BLaER1 (cell line): ENCODE measurements around the gene MYO9B.

Experiments
- H3K27ac ChIP-seq: shearing (Covaris generic); formaldehyde crosslinking; 2 replicates; pipeline ENCODE4 v1.8.1; 2022
- H3K27me3 ChIP-seq: shearing (Covaris generic); formaldehyde crosslinking; 2 replicates; pipeline ENCODE4 v1.8.1; 2022
- H3K36me3 ChIP-seq: shearing (Covaris generic); formaldehyde crosslinking; 2 replicates; pipeline ENCODE4 v1.8.1; 2022
- H3K4me1 ChIP-seq: shearing (Covaris generic); formaldehyde crosslinking; 2 replicates; pipeline ENCODE4 v1.8.1; 2022
- H3K4me2 ChIP-seq: shearing (Covaris generic); formaldehyde crosslinking; 2 replicates; pipeline ENCODE4 v1.8.1; 2022
- H3K4me3 ChIP-seq: shearing (Covaris generic); formaldehyde crosslinking; 2 replicates; pipeline ENCODE4 v1.8.1; 2022
- H3K9ac ChIP-seq: shearing (Covaris generic); formaldehyde crosslinking; 2 replicates; pipeline ENCODE4 v1.8.1; 2022
- H3K9me3 ChIP-seq: shearing (Covaris generic); formaldehyde crosslinking; 2 replicates; pipeline ENCODE4 v1.8.1; 2022
- H4K20me1 ChIP-seq: shearing (Covaris generic); formaldehyde crosslinking; 2 replicates; pipeline ENCODE4 v1.8.1; 2022
- Cebpa-rat ChIP-seq: shearing (Covaris generic); IDR thresholded peaks from 2 replicates; pipeline ENCODE4 v1.8.1; 2022

The MYO9B gene

DNA sequence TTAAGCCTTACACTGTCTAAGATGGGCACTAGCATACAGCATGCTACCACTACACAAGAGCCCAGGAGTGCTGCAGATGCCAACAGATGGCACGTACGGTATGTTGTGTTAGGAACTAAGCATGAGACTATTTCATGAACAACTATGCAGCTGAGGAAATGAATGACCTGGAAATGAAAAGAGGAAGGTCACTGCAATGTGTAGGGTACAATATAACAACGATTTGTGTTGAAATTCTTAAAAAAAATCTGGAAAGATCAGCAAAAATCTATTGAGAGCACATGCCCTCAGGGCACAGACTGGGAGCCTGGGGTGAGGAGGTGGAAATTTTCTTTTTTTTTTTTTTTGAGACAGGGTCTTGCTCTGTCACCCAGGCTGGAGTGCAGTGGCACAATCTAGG is 14.8 kb upstream of the MYO9B start:
- H3K9me3 ChIP-seq = no peaks in the 10 kb centered on the region
- peaks cover 91% of the 10 kb centered on the region for H3K36me3 ChIP-seq
- no peak for TF ChIP-seq Cebpa-rat
- no peak overlapping the region for H3K9ac ChIP-seq
- H3K27me3 ChIP-seq = no peaks in the 10 kb centered on the region
- no peak overlapping the region for H3K4me3 ChIP-seq
- peaks cover 13% of the 10 kb centered on the region for H3K4me1 ChIP-seq
- peaks cover 11% of the 10 kb centered on the region; the same call in 1 of the 2 replicates for H4K20me1 ChIP-seq
- H3K4me2 ChIP-seq = no peak overlapping the region
- no peak overlapping the region for H3K27ac ChIP-seq

DNA sequence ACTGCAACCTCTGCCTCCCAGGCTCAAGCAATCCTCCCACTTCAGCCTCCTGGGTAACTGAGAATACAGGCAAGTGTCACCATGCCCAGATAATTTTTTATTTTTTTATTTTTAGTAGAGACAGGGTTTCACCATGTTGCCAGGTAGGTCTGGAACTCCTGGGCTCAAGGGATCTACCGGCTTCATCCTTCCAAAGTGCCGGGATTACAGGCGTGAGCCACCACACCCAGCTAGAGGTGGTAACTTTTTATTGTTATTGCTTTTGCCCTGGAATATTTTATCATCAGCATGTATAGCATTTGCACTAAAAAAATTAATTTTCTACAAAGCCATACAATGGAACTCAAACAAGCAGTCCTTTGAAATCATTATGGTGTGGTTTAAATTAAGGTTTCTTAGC is 14.4 kb upstream of the MYO9B start:
- Histone ChIP-seq H3K27ac (no peak overlapping the region), H3K9ac (no peak overlapping the region), H4K20me1 (peaks cover 8% of the 10 kb centered on the region; the same call in 1 of the 2 replicates), H3K9me3 (no peaks in the 10 kb centered on the region), H3K4me3 (no peak overlapping the region), H3K36me3 (peaks cover 95% of the 10 kb centered on the region), H3K4me2 (no peak overlapping the region), H3K4me1 (peaks cover 9% of the 10 kb centered on the region), H3K27me3 (no peaks in the 10 kb centered on the region)
- no peak for TF ChIP-seq Cebpa-rat

DNA sequence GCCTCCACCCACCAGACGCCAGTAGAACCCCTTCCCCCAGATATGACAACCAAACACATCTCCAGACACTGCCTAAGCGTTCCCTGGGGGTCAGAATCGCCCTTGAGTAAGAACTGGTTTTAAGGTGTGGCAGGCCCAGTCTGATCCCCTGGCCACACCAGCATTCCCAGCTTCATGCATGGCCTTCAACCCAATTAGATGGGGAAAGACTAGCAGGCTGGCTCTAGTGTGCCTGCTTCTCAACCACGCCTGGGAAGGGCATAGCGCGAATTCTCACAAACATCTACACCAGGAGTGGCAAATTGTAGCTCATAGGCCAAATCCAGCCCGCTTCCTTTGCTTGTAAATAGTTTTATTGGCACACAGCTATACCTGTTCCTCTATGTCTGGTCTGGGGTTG is 13.9 kb upstream of the MYO9B start:
- peaks cover 8% of the 10 kb centered on the region; the same call in 1 of the 2 replicates for H4K20me1 ChIP-seq
- no peaks in the 10 kb centered on the region for H3K27me3 ChIP-seq
- H3K9me3 ChIP-seq = no peaks in the 10 kb centered on the region
- no peak overlapping the region for H3K4me2 ChIP-seq
- TF ChIP-seq Cebpa-rat = no peak
- no peak overlapping the region for H3K9ac ChIP-seq
- H3K4me1 ChIP-seq = peaks cover 8% of the 10 kb centered on the region
- peaks cover 98% of the 10 kb centered on the region for H3K36me3 ChIP-seq
- H3K27ac ChIP-seq = no peak overlapping the region
- H3K4me3 ChIP-seq = no peak overlapping the region

DNA sequence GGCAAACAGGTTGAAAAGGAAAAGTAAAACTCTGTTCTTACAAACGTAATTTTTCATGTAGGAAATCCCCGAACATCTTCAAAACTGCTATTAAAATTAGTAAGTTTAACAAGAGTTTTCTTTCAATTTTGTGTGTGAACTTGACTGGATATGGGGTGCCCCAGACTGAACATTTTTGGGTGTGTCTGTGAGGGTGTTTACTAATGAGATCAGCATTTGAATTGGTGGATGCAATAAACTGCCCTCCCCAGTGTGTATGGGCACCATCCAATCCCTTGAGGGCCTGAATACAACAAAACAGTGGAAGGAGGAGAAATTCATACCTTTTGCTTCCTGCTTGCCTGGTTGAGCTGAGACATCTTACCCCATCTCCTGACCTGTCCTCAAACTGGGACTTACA is 12.1 kb upstream of the MYO9B start:
- no peak for TF ChIP-seq Cebpa-rat
- Histone ChIP-seq H3K4me2 (no peak overlapping the region), H3K4me1 (peaks cover 21% of the 10 kb centered on the region), H3K27ac (no peak overlapping the region), H3K36me3 (peaks cover 87% of the 10 kb centered on the region), H3K27me3 (no peaks in the 10 kb centered on the region), H3K9me3 (no peaks in the 10 kb centered on the region), H3K4me3 (no peak overlapping the region), H3K9ac (no peak overlapping the region), H4K20me1 (peaks cover under 1% of the 10 kb centered on the region; the same call in 1 of the 2 replicates)

DNA sequence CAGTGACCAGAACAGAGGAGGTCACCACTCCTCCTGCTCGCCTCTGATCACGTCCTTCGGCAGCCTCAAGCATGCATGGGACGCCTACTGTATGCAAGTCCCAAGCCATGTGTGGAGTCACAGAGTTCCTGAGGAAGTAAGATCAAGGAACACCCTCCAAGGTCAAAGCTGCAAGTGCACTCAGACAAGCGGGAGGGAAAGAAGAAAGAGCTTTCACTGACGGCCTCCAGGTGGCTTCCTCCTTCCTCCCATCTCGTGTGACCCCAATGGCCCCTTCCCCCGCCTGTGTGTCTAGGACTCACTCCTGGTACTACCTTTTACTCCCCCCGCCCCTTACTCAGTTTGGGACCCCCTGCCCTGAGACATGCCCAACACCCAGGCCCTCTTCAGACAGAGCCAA is 6.4 kb upstream of the MYO9B start:
- Histone ChIP-seq H3K36me3 (peaks cover 77% of the 10 kb centered on the region), H3K9ac (0 out of 2 replicates have a peak overlapping the region, but pooled peaks have one; percentile 44), H3K27ac (peak overlapping the region; percentile 24; the same call in 1 of the 2 replicates), H3K9me3 (no peaks in the 10 kb centered on the region), H3K4me1 (peaks cover 61% of the 10 kb centered on the region), H4K20me1 (peaks cover 2% of the 10 kb centered on the region; the same call in 1 of the 2 replicates), H3K4me2 (peak overlapping the region; percentile 44), H3K4me3 (no peak overlapping the region), H3K27me3 (no peaks in the 10 kb centered on the region)
- no peak for TF ChIP-seq Cebpa-rat

DNA sequence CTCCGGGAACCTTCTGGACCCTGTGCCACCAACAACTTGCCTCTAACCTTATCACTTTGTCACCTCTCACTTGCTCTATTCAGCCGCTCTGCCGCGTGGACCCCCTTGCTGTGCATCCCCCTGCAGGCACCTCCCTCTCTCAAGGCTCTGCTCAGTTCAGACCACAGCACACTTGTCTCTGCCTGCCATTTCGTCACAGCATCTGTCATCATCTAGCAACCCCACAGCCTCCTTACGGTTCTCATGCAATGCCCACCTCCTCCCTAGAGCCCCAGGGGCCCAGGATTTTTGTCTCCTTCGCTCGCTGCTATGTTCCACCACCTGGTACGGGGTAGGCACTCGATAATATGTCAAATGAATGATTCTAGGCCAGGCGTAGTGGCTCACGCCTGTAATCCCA is 5.2 kb upstream of the MYO9B start:
- 0 out of 2 replicates have a peak overlapping the region, but pooled peaks have one; percentile 44 for H3K4me2 ChIP-seq
- H3K36me3 ChIP-seq = peaks cover 66% of the 10 kb centered on the region
- no peak overlapping the region for H3K4me3 ChIP-seq

DNA sequence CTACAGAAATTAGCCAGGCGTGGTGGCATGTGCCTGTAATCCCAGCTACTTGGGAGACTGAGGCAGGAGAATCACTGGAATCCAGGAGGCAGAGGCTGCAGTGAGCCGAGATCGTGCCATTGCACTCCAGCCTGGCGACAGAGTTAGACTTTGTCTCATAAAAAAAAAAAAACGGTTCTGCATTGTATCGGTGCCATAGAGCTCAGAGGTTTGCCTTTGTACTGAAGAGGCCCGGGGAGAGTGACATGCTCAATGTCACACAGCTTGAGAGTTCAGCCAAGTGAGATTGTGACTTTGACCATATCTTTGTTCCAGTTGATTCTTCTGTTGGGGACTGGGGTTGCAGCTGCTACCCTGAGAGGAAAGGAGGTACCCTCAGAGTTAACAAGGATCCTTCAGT is 4.7 kb upstream of the MYO9B start:
- Histone ChIP-seq H3K36me3 (peaks cover 61% of the 10 kb centered on the region), H3K27ac (no peak overlapping the region)

More for the DNA sequence above, 5.2 kb upstream of the MYO9B start:
- peaks cover 67% of the 10 kb centered on the region for H3K4me1 ChIP-seq
- TF ChIP-seq Cebpa-rat = no peak
- H3K27ac ChIP-seq = peak overlapping the region; percentile 24; the same call in 1 of the 2 replicates
- H3K27me3 ChIP-seq = no peaks in the 10 kb centered on the region
- peaks cover 9% of the 10 kb centered on the region; the same call in 1 of the 2 replicates for H4K20me1 ChIP-seq
- H3K9me3 ChIP-seq = no peaks in the 10 kb centered on the region
- H3K9ac ChIP-seq = 0 out of 2 replicates have a peak overlapping the region, but pooled peaks have one; percentile 41

DNA sequence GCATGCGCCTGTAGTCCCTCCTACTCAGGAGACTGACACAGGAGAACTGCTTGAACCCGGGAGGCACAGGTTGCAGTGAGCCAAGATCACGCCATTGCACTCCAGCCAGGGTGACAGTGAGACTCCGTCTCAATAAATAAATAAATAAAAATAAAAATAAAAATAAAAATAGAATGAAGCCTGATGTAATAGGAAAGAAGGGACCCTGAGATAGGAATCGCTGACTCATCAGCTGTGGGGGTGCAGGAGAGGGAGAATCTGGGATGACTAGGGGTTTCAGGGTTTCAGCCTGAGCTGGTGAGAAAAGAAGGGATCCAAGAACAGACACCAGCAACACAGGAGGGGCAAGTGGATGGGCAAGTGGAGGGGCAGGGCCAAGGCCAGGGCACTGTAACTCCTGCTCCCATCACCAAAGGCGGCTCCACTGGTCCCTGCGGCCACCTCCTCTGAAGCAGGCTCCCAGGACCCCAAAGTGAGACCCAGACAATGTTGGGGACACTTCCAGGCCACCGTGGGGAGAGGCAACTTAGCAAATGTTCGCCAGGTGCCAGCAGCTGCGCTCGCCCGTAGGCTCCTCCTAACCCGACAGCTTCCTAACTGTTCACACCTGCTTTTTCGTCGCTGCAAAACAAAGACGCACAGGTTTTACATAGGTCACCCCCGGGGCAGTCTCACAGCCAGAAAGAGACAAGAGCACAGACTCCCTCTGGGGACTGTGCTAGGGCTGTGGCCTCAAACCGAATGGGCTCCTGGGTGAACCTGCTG is 1.5 kb upstream of the MYO9B start:
- Histone ChIP-seq H3K36me3 (peaks cover 48% of the 10 kb centered on the region), H3K4me3 (peak overlapping the region; percentile 91), H3K9me3 (no peaks in the 10 kb centered on the region), H3K4me1 (peaks cover 65% of the 10 kb centered on the region), H3K9ac (peak overlapping the region; percentile 88), H3K27ac (peak overlapping the region; percentile 92), H3K27me3 (no peaks in the 10 kb centered on the region), H3K4me2 (peak overlapping the region; percentile 85), H4K20me1 (peaks cover 28% of the 10 kb centered on the region)
- TF ChIP-seq Cebpa-rat = no peak

More for the DNA sequence above, 4.7 kb upstream of the MYO9B start:
- Histone ChIP-seq H3K4me2 (no peak overlapping the region), H3K4me1 (peaks cover 67% of the 10 kb centered on the region), H3K27me3 (no peaks in the 10 kb centered on the region), H3K9ac (no peak overlapping the region), H3K4me3 (no peak overlapping the region), H3K9me3 (no peaks in the 10 kb centered on the region), H4K20me1 (peaks cover 10% of the 10 kb centered on the region; the same call in 1 of the 2 replicates)
- no peak for TF ChIP-seq Cebpa-rat

DNA sequence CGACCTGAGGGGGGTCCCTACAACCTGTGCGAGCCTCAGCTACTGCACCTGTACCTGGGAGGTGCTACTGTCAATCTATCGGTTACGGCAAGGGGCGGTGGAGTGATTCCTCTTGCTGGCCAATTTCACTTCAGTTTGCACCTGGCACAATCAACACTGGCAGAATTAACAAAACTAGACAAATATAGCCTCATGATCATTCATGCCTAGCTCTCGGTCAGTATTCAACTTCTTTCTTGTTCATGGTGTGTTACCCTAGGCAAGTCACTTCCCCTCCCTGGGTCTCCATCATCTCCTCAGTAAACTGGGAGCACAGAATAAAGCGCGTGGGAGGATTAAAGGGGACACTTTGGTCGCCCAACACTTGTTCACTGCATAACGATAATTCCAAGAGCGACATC is 943 bp upstream of the MYO9B start:
- peaks cover 65% of the 10 kb centered on the region for H3K4me1 ChIP-seq
- peak overlapping the region; percentile 92 for H3K27ac ChIP-seq
- no peaks in the 10 kb centered on the region for H3K27me3 ChIP-seq
- peak overlapping the region; percentile 85 for H3K4me2 ChIP-seq
- H3K4me3 ChIP-seq = peak overlapping the region; percentile 91
- no peaks in the 10 kb centered on the region for H3K9me3 ChIP-seq
- peaks cover 45% of the 10 kb centered on the region for H3K36me3 ChIP-seq
- no peak for TF ChIP-seq Cebpa-rat
- H3K9ac ChIP-seq = peak overlapping the region; percentile 88
- peaks cover 28% of the 10 kb centered on the region for H4K20me1 ChIP-seq

DNA sequence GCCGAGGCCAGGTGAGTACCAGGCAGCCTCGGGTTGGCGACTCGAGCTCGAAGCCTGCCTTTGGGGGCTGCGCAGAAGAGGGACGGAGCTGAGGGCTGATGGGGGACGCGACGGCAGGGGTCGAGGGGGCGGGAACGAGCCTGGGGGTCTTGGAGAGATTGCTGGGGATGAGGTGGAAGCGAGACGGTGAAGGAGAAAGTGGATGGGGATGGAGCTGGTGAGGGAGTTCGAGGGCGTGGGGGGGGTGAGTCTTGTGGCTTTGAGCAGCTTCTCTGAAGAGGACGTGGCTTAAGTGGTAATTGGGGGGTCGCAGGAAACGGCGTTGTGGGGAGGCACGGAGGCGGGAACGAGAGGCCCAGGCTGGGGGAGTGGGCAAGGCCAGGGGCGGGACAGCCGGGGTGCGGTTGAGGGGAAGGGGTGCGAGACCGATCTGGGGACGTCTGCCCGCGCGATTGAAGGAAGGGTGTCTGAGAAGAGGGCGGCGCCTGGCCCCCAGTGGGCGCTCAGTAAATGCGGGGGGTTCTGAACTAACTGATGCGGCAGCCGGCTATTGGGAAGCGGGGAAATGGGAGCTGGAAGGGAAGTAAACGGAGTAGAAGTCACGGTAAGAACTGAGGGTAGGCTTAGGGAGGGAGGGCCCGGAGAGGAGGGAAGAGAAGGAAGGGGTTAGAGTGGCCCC is 426 bp downstream of the MYO9B start:
- no peak for TF ChIP-seq Cebpa-rat
- H3K27me3 ChIP-seq = no peaks in the 10 kb centered on the region
- peak overlapping the region; percentile 91 for H3K4me3 ChIP-seq
- H3K4me2 ChIP-seq = peak overlapping the region; percentile 91
- H3K9ac ChIP-seq = peak overlapping the region; percentile 88
- H3K27ac ChIP-seq = peak overlapping the region; percentile 84
- peaks cover 32% of the 10 kb centered on the region for H3K36me3 ChIP-seq
- peaks cover 36% of the 10 kb centered on the region for H4K20me1 ChIP-seq
- H3K9me3 ChIP-seq = no peaks in the 10 kb centered on the region
- peaks cover 61% of the 10 kb centered on the region for H3K4me1 ChIP-seq
